Activated naive CD8-positive, alpha-beta T cell treated with anti-CD3 and anti-CD28 coated beads, Interleukin-2, amount 50 U/mL, for 16 hours (primary cell): ENCODE measurements around the gene MRPL12.

Source experiments
- DNase-seq: peaks from one replicate; pipeline ENCODE4 v3.0.0-alpha.2; 2020; ENCODE audit warnings: low read depth, low spot score

MRPL12 gene

DNA sequence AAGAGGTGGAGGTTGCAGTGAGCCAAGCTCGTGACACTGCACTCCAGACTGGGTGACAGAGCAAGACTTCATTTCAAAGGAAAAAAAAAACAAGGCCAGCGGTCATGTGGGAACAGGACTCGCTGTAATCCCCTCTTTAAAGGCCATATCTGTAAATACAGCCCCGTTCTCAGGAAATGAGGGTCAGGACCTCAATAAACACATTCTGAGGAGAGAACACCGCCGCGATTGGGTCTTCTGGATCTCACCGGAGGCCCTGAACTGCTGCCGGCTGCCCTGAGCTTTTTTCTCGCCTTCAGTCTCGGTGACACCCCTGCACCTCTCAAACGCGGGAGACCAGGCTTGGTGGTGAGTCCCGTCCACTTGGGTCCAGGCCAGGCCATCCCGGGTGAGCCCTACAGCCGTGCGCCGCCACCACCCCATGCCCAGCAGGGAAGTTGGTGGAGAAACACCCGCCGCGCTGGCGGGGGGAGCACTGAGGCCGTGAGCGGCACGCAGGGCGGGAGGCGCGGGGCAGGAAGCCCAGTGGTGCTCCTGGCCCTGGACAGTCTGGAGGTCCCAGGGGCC is 37.3 kb downstream of the MRPL12 start:
- DNase-seq = no peak

DNA sequence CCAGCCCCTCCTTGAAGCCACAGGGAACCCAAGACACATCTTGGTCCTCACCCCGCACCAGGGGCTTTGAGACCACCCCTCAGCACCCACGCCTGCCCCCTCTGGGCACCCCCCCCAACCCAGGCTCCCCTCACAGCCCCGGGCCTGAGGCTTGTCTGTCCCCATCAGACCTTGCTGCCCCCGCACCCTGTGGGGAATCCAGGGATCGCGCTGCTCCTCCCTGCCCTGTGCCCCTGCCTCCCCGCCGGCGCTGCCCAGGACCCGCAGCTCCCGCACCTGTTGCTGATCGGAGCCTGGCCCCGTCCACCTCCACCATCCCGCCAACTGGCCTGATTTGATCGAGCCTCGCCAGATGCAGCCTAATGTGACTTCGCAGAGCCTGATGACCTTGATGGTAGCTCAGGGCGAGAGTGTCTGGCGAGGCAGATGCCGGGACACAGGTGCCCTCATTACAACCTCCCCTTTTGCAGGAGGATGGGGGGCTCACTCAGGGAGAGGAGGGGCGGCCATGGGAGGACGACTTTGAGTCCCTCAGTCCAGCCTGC is 38.0 kb downstream of the MRPL12 start:
- no peak for DNase-seq

DNA sequence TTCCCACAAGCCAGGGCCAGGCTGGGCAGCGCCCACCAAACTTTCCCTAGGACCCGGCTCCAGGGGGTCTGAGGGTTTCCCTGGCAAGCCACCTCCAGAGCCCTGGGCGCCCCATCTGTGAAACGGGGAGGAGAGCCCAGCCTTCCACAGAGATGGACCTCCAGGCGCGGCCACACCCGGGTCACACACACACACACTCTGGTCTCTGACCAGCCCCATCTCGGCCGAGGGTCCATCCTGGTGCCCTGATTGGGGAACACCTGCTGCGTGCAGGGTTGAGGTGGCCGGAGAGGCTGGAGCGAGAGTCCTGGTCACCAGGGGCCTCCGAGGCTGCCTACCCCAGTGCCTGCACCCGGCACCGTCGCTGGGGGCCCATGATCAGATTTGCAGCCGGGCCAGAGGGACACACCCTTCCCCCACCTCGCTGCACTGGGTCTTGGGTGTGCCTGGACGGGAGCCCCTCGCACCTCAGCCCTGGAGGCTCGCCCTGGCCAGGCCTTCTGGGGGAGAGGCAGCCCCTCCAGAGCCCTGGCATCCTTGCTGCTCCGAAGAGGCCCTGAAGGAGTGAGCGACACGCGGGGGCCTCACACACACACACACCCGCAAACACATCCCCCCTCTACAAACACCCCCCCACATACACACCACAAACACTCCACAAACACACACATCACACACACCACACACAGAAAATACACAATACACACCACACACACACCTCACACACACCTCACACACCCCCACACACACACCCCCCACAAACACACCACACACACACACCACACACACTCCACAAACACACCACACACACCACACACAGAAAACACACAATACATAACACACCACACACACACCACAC is 38.7 kb downstream of the MRPL12 start:
- no peak for DNase-seq
